ENCODE results near the gene TBC1D13. TPM values are rescaled to one million over a fixed set of nuclear protein-coding genes. Genes with fewer than 3 reads are reported as not detected.

Gene TBC1D13
- total and polyA plus RNA-seq, 2 of the 13 experiments (the other 11 are each of a cell fraction or from before 2014, with no cell fraction given): 17.9 to 19.7 TPM

GRCh38 chr9:128800061-128800460 lies 13.0 kb downstream of the TBC1D13 start:
- no TSS peak for BruUV-seq (replicated peaks)
- no peaks in the 10 kb centered on the region for H3K27me3 ChIP-seq (ENCODE audit: control insufficient read depth in 1 of 2, insufficient read depth in 2 of 2, low read length in 2 of 2)
- H3K4me3 ChIP-seq (replicated peaks in 1 of 3; ENCODE audit: insufficient read depth in 1 of 3, low read depth in 2 of 3, low read length in 3 of 3): no peak overlapping the region
- TF ChIP-seq ATF1 (CRISPR knock-in tag; IDR thresholded peaks at IDR 0.05): no peak
- TF ChIP-seq GRHL1 (CRISPR knock-in tag; conservative IDR thresholded peaks at IDR 0.05): no peak
- no peak for TF ChIP-seq FOSL1 (CRISPR knock-in tag; IDR thresholded peaks at IDR 0.05; ENCODE audit: borderline replicate concordance)
- FAIRE-seq (no peak), DNase-seq (ENCODE audit: low spot score) (no peak), ATAC-seq (no peak)
- H3K79me2 ChIP-seq (ENCODE audit: insufficient read depth, low read length): no peaks in the 10 kb centered on the region
- POLR2A ChIA-PET: no interaction called here
- H2AFZ ChIP-seq (ENCODE audit: low read length): no peak overlapping the region
- H4K20me1 ChIP-seq (ENCODE audit: insufficient read depth, low read length): no peaks in the 10 kb centered on the region
- H3K9me3 ChIP-seq (ENCODE audit: low read length): no peaks in the 10 kb centered on the region
- no peak overlapping the region for H3K9ac ChIP-seq (ENCODE audit: insufficient read depth, low read depth, low read length)
- intact Hi-C loops (cut with micrococcal nuclease; ENCODE audit: unreplicated experiment): no loop called here
- H3K4me2 ChIP-seq (ENCODE audit: low read depth, low read length): no peak overlapping the region
- no peak overlapping the region for H3K27ac ChIP-seq (ENCODE audit: extremely low read length, insufficient read depth, low read length)
- in situ Hi-C loops (cut with HindIII; ENCODE audit: extremely low pct_ligation_motif_present, low pct_unique_long_range_greater_than_20kb): no loop called here
- peaks cover 18 to 43% of the 10 kb centered on the region in 2 experiments for H3K36me3 ChIP-seq (replicated peaks in 1 of 2; ENCODE audit: control insufficient read depth in 1 of 2, insufficient read depth in 2 of 2, low read length in 2 of 2)
- 97% methylated on average over 5 of the region's 7 CpGs for WGBS (ENCODE audit: low lambda C conversion rate)
- H3K4me1 ChIP-seq (ENCODE audit: insufficient read depth, low read length): no peaks in the 10 kb centered on the region
- CTCF ChIA-PET (ENCODE audit: low intra/inter-chr PET ratio, low total read pairs): no interaction called here

- Histone ChIP-seq H3K9me3 (ENCODE audit: low read length) (no peaks in the 10 kb centered on the region), H4K20me1 (ENCODE audit: insufficient read depth, low read length) (no peaks in the 10 kb centered on the region), H3K27ac (ENCODE audit: extremely low read length, insufficient read depth, low read length) (no peak overlapping the region), H3K4me2 (ENCODE audit: low read depth, low read length) (no peak overlapping the region), H3K27me3 (ENCODE audit: control insufficient read depth in 1 of 2, insufficient read depth in 2 of 2, low read length in 2 of 2) (no peaks in the 10 kb centered on the region), H3K79me2 (ENCODE audit: insufficient read depth, low read length) (no peaks in the 10 kb centered on the region), H3K4me1 (ENCODE audit: insufficient read depth, low read length) (no peaks in the 10 kb centered on the region), H3K36me3 (replicated peaks in 1 of 2; ENCODE audit: control insufficient read depth in 1 of 2, insufficient read depth in 2 of 2, low read length in 2 of 2) (peaks cover 21 to 53% of the 10 kb centered on the region in 2 experiments; a peak in 4 of 5 replicates), H3K9ac (ENCODE audit: insufficient read depth, low read depth, low read length) (no peak overlapping the region), H3K4me3 (replicated peaks in 1 of 3; ENCODE audit: insufficient read depth in 1 of 3, low read depth in 2 of 3, low read length in 3 of 3) (no peak overlapping the region), H2AFZ (ENCODE audit: low read length) (no peak overlapping the region)
- BruUV-seq (replicated peaks): no TSS peak
- ChIA-PET CTCF (ENCODE audit: low intra/inter-chr PET ratio, low total read pairs) (no interaction called here), POLR2A (no interaction called here)
- in situ Hi-C loops (cut with HindIII; ENCODE audit: extremely low pct_ligation_motif_present, low pct_unique_long_range_greater_than_20kb) (no loop called here), intact Hi-C loops (cut with micrococcal nuclease; ENCODE audit: unreplicated experiment) (no loop called here)
- DNase-seq (ENCODE audit: low spot score) (no peak), ATAC-seq (no peak), FAIRE-seq (no peak)
- WGBS (ENCODE audit: low lambda C conversion rate): 96% methylated on average over 4 of the region's 4 CpGs
- no peak for TF ChIP-seq KMT2A (CRISPR knock-in tag; IDR thresholded peaks at IDR 0.05)
- no peak for TF ChIP-seq SMAD1 (CRISPR knock-in tag; IDR thresholded peaks at IDR 0.05; ENCODE audit: borderline replicate concordance, low read depth)
- no peak for TF ChIP-seq HOXD1 (CRISPR knock-in tag; IDR thresholded peaks at IDR 0.05)
- no peak for TF ChIP-seq TEAD2 (CRISPR knock-in tag; IDR thresholded peaks at IDR 0.05)
- no peak for TF ChIP-seq ZNF17 (CRISPR knock-in tag; IDR thresholded peaks at IDR 0.05)
- TF ChIP-seq ONECUT2 (CRISPR knock-in tag; IDR thresholded peaks at IDR 0.05): no peak
- no peak for TF ChIP-seq ZHX1 (CRISPR knock-in tag; IDR thresholded peaks at IDR 0.05; ENCODE audit: low read depth)
- TF ChIP-seq NR2F2 (IDR thresholded peaks at IDR 0.05; ENCODE audit: borderline replicate concordance, low read depth): no peak
- TF ChIP-seq ATF1 (CRISPR knock-in tag; IDR thresholded peaks at IDR 0.05): no peak
- no peak for TF ChIP-seq ZBTB44 (CRISPR knock-in tag; IDR thresholded peaks at IDR 0.05)
- TF ChIP-seq ESRRA (CRISPR knock-in tag; IDR thresholded peaks at IDR 0.05; ENCODE audit: low read depth): no peak
Measured at GRCh38 chr9:128802482-128802881, 15.4 kb downstream of the TBC1D13 start.
